RWPE2 (cell line): ENCODE results near the gene CRTC3.

ENCODE experiments used
- ATAC-seq: fragments of 200-7000 bp; cut with Tn5 transposase; 3 replicates; pipeline ENCODE4 v1.9.1; 2021; ENCODE audit warnings: low read depth
- DNase-seq: peaks from one replicate; pipeline ENCODE4 v3.0.0-alpha.2; 2020; ENCODE audit warnings: low spot score
- H3K27ac ChIP-seq: fragments of 450-650 bp; 2 replicates; pipeline ENCODE4 v1.5.1; 2017; ENCODE audit warnings: mild to moderate bottlenecking; ENCODE audit not compliant: poor library complexity, severe bottlenecking
- H3K27me3 ChIP-seq: fragments of 250-450 bp; sonication (Bioruptor Pico); 2 replicates; pipeline ENCODE4 v1.5.1; 2021; ENCODE audit warnings: mild to moderate bottlenecking, moderate library complexity; ENCODE audit not compliant: insufficient read depth, poor library complexity, severe bottlenecking
- H3K36me3 ChIP-seq: fragments of 250-450 bp; sonication (Bioruptor Pico); 2 replicates; pipeline ENCODE4 v1.5.1; 2020; ENCODE audit warnings: low read depth, mild to moderate bottlenecking, moderate library complexity
- H3K4me1 ChIP-seq: fragments of 250-450 bp; sonication (Bioruptor Pico); 2 replicates; pipeline ENCODE4 v1.5.1; 2021; ENCODE audit warnings: mild to moderate bottlenecking, moderate library complexity; ENCODE audit not compliant: insufficient read depth, poor library complexity, severe bottlenecking
- H3K4me3 ChIP-seq: fragments of 250-450 bp; sonication (Bioruptor Pico); 2 replicates; pipeline ENCODE4 v1.5.1; 2021; ENCODE audit warnings: mild to moderate bottlenecking, moderate library complexity; ENCODE audit not compliant: severe bottlenecking
- H3K9me3 ChIP-seq: fragments of 250-450 bp; sonication (Bioruptor Pico); 2 replicates; pipeline ENCODE4 v1.5.1; 2021; ENCODE audit warnings: mild to moderate bottlenecking, moderate library complexity; ENCODE audit not compliant: severe bottlenecking
- CTCF ChIP-seq: fragments of 450-650 bp; IDR thresholded peaks from one replicate; pipeline ENCODE4 v1.5.1; 2017; ENCODE audit warnings: mild to moderate bottlenecking, moderate library complexity; ENCODE audit not compliant: poor library complexity, severe bottlenecking

The CRTC3 gene

GRCh38 chr15:90545095-90545494 is 15.4 kb downstream of the CRTC3 start:
- H3K9me3 ChIP-seq: no peaks in the 10 kb centered on the region
- no peaks in the 10 kb centered on the region for H3K27me3 ChIP-seq
- no peak overlapping the region for H3K4me3 ChIP-seq
- no peaks in the 10 kb centered on the region for H3K4me1 ChIP-seq
- DNase-seq (no peak), ATAC-seq (no peak)
- peak; percentile 32 for TF ChIP-seq CTCF
- no peak overlapping the region for H3K27ac ChIP-seq
- H3K36me3 ChIP-seq: peaks cover 32% of the 10 kb centered on the region

GRCh38 chr15:90547540-90547939 is 17.8 kb downstream of the CRTC3 start:
- Histone ChIP-seq H3K27ac (no peak overlapping the region), H3K4me1 (peaks cover 6% of the 10 kb centered on the region), H3K27me3 (no peaks in the 10 kb centered on the region), H3K4me3 (no peak overlapping the region), H3K36me3 (peaks cover 21% of the 10 kb centered on the region), H3K9me3 (no peaks in the 10 kb centered on the region)
- TF ChIP-seq CTCF: no peak
- ATAC-seq (no peak), DNase-seq (no peak)

- Histone ChIP-seq H3K9me3 (no peaks in the 10 kb centered on the region), H3K36me3 (peaks cover 22% of the 10 kb centered on the region), H3K4me3 (no peak overlapping the region), H3K4me1 (peaks cover 6% of the 10 kb centered on the region), H3K27ac (no peak overlapping the region), H3K27me3 (no peaks in the 10 kb centered on the region)
- DNase-seq: no peak
- ATAC-seq: peak; percentile 74
- TF ChIP-seq CTCF: no peak
These were observed 21.2 kb downstream of the CRTC3 start for GRCh38 chr15:90550919-90551318.

GRCh38 chr15:90552162-90552928 is 22.6 kb downstream of the CRTC3 start:
- Histone ChIP-seq H3K9me3 (no peaks in the 10 kb centered on the region), H3K27me3 (no peaks in the 10 kb centered on the region), H3K27ac (peak overlapping the region; percentile 2), H3K36me3 (peaks cover 24% of the 10 kb centered on the region), H3K4me1 (peaks cover 6% of the 10 kb centered on the region), H3K4me3 (no peak overlapping the region)
- TF ChIP-seq CTCF: no peak
- no peak for DNase-seq
- ATAC-seq: peak; percentile 19; the same call in 2 of the 3 replicates

GRCh38 chr15:90552929-90553211 is 23.1 kb downstream of the CRTC3 start:
- H3K36me3 ChIP-seq: peaks cover 22% of the 10 kb centered on the region
- H3K9me3 ChIP-seq: no peaks in the 10 kb centered on the region
- H3K4me3 ChIP-seq: no peak overlapping the region
- no peaks in the 10 kb centered on the region for H3K27me3 ChIP-seq
- no peak for TF ChIP-seq CTCF
- ATAC-seq (no peak), DNase-seq (no peak)
- peak overlapping the region; percentile 2 for H3K27ac ChIP-seq
- H3K4me1 ChIP-seq: peaks cover 6% of the 10 kb centered on the region
